CD4-positive, CD25-positive, alpha-beta regulatory T cell (primary cell): ENCODE measurements around the gene TANK. TPM values are rescaled to one million over a fixed set of nuclear protein-coding genes. Genes with fewer than 3 reads are reported as not detected.

ENCODE experiments used
- ATAC-seq, 2 donors: fragments of 150-1000 bp; cut with Tn5 transposase; one replicate each; pipeline ENCODE4 v1.10.0; 2021; ENCODE audit warnings: low read depth in 2 of 2, moderate number of reproducible peaks in 2 of 2, moderate library complexity in 1 of 2
- DNase-seq, 3 donors: peaks; one replicate each; pipeline versions ENCODE4 v3.0.0 to v3.0.0-alpha.2; 2012 to 2022; ENCODE audit warnings: mixed read lengths in 1 of 3
- H3K27ac ChIP-seq: one replicate; pipeline ENCODE4 v1.7.0; 2013; ENCODE audit warnings: mild to moderate bottlenecking, low read length; ENCODE audit not compliant: insufficient read depth, poor library complexity, severe bottlenecking
- H3K27me3 ChIP-seq: one replicate; pipeline ENCODE4 v1.7.0; 2013; ENCODE audit warnings: low read length; ENCODE audit not compliant: control insufficient read depth, insufficient read depth
- H3K36me3 ChIP-seq: one replicate; pipeline ENCODE4 v1.7.0; 2013; ENCODE audit warnings: mild to moderate bottlenecking, low read length, moderate library complexity; ENCODE audit not compliant: control insufficient read depth, insufficient read depth
- H3K4me1 ChIP-seq: 2 replicates; pipeline ENCODE4 v1.7.0; 2013; ENCODE audit warnings: mild to moderate bottlenecking, low read length; ENCODE audit not compliant: insufficient read depth, control insufficient read depth, poor library complexity, severe bottlenecking
- H3K4me3 ChIP-seq: one replicate; pipeline ENCODE4 v1.7.0; 2013; ENCODE audit warnings: low read depth, mild to moderate bottlenecking, low read length, moderate library complexity
- H3K9me3 ChIP-seq, 2 experiments: 1 replicate in 1 of 2; 2 replicates in 1 of 2; pipeline ENCODE4 v1.7.0; 2013; ENCODE audit warnings: low read length in 2 of 2, mild to moderate bottlenecking in 1 of 2, moderate library complexity in 1 of 2; ENCODE audit not compliant: control insufficient read depth in 2 of 2
- H3K27ac Mint-ChIP-seq, 3 donors: one replicate each; pipeline ENCODE4 v1.8.0; 2020 to 2022; ENCODE audit warnings: mild to moderate bottlenecking in 3 of 3, mixed read lengths in 3 of 3, moderate library complexity in 2 of 3
- H3K27me3 Mint-ChIP-seq: one replicate; pipeline ENCODE4 v1.8.0; 2022; ENCODE audit warnings: mild to moderate bottlenecking, mixed read lengths
- H3K36me3 Mint-ChIP-seq: one replicate; pipeline ENCODE4 v1.8.0; 2020; ENCODE audit warnings: mixed read lengths
- H3K4me1 Mint-ChIP-seq, 4 donors: one replicate each; pipeline ENCODE4 v1.8.0; 2020 to 2022; ENCODE audit warnings: mixed read lengths in 4 of 4, mild to moderate bottlenecking in 1 of 4
- H3K4me3 Mint-ChIP-seq, 4 donors: one replicate each; pipeline ENCODE4 v1.8.0; 2020 to 2022; ENCODE audit warnings: mild to moderate bottlenecking in 4 of 4, mixed read lengths in 4 of 4, moderate library complexity in 3 of 4
- H3K9me3 Mint-ChIP-seq, 7 donors: one replicate each; pipeline ENCODE4 v1.8.0; 2020 to 2022; ENCODE audit warnings: mixed read lengths in 7 of 7, mild to moderate bottlenecking in 3 of 7, moderate library complexity in 2 of 7
- polyA plus RNA-seq, 4 donors: library from polyadenylated mRNA; unstranded; fragments of 300-500 nt; fragmentation: Illumina TruSeq; gene quantifications; one replicate each; pipeline ENCODE4 v1.2.3, GENCODE V29; 2021
- total RNA-seq: library from RNA; stranded (reverse); gene quantifications from one replicate; pipeline ENCODE4 v1.2.3, GENCODE V29; 2022

TANK gene
- total and polyA plus RNA-seq, 5 donors from 2014 or later: 84.5 to 182 (median 90.2) TPM

DNA sequence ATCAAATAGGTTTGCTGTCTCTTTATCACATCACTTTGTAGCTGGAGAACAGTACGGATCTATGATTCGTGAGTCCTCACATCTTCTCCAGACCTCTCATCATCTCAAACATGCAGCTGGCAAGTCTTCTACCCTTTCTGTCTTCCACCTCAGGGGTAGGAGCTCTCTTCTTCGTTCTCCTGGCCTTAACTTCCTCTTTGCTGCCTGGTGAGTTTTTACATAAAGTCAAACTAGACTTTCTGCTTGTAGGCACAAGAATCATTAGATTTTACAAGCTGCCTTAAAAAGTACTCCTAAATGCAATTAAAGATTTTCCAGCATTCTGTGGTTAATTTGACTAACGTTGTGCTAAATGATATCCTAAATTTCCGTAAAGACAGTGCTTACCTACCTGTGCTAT lies 43.7 kb upstream of the TANK start:
- H3K27me3 Mint-ChIP-seq: peaks cover 5% of the 10 kb centered on the region
- no peaks in the 10 kb centered on the region for H3K4me1 ChIP-seq
- no peak overlapping the region for H3K27ac ChIP-seq
- DNase-seq (no peak), ATAC-seq (no peak)
- no peaks in the 10 kb centered on the region for H3K36me3 ChIP-seq
- H3K9me3 Mint-ChIP-seq: no peaks in the 10 kb centered on the region
- H3K4me3 Mint-ChIP-seq: no peak overlapping the region
- H3K4me1 Mint-ChIP-seq: peaks cover 0 to 9% (median 4%) of the 10 kb centered on the region in 4 donors
- no peak overlapping the region for H3K4me3 ChIP-seq
- no peaks in the 10 kb centered on the region for H3K9me3 ChIP-seq
- no peaks in the 10 kb centered on the region for H3K36me3 Mint-ChIP-seq
- H3K27ac Mint-ChIP-seq: no peak overlapping the region
- no peaks in the 10 kb centered on the region for H3K27me3 ChIP-seq

DNA sequence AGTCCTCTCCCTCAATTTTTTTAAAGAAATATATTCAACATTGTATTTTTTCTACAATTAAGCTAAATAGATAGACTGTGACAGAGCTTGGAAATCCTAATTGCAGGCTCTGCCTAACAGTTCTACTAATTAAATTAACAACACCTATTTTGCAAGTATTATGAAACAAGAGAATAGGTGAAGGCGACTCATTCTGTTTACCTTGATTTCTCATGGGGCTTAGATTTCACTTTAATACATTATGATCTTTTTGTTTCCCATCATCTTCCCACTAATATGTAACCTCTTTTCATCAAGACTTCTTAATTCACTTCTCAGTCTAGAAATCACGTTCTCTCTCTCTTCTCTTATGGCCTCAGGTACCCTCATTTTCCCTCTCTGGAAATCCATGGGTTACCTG lies 42.7 kb upstream of the TANK start:
- no peaks in the 10 kb centered on the region for H3K4me1 ChIP-seq
- H3K4me3 ChIP-seq: no peak overlapping the region
- H3K27me3 ChIP-seq: no peaks in the 10 kb centered on the region
- DNase-seq: no peak
- Mint-ChIP-seq H3K9me3 (no peaks in the 10 kb centered on the region), H3K36me3 (no peaks in the 10 kb centered on the region), H3K4me1 (peaks cover 0 to 9% (median 4%) of the 10 kb centered on the region in 4 donors), H3K27ac (no peak overlapping the region), H3K4me3 (no peak overlapping the region), H3K27me3 (peaks cover 5% of the 10 kb centered on the region)
- no peaks in the 10 kb centered on the region for H3K9me3 ChIP-seq
- H3K27ac ChIP-seq: no peak overlapping the region
- ATAC-seq: no peak
- no peaks in the 10 kb centered on the region for H3K36me3 ChIP-seq

- H3K36me3 Mint-ChIP-seq: no peaks in the 10 kb centered on the region
- ATAC-seq: peak; percentile 38 to 59
- Histone ChIP-seq H3K4me3 (no peak overlapping the region), H3K36me3 (no peaks in the 10 kb centered on the region), H3K4me1 (no peaks in the 10 kb centered on the region), H3K27ac (no peak overlapping the region), H3K9me3 (no peaks in the 10 kb centered on the region), H3K27me3 (no peaks in the 10 kb centered on the region)
- H3K4me3 Mint-ChIP-seq: no peak overlapping the region
- peak in 1 of 3 donors; percentile 37 for DNase-seq
- no peak overlapping the region for H3K27ac Mint-ChIP-seq
- H3K4me1 Mint-ChIP-seq: peaks cover 5 to 9% (median 7%) of the 10 kb centered on the region in 4 donors
- H3K27me3 Mint-ChIP-seq: no peaks in the 10 kb centered on the region
- H3K9me3 Mint-ChIP-seq: no peaks in the 10 kb centered on the region
These were observed 41.5 kb upstream of the TANK start for GRCh38 chr2:161118722-161119121.

DNA sequence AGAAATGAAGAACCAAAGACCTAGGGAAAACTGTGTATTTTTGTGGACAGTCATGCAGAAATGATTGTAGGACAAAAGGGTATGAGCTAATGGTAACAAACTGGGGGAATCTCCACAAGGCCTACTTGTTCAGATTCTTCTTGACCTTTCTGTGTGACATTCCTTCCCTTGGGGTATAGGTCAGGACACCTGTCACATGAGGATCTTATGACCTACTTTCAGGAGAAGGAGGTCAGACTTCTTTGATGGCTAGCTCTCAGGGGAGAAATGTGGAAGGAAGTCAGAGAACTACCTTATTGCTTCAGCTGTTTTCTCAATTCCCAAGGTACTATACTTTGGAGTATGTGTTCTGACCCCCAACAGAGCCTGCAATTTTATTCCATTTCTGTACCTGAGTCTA lies 40.7 kb upstream of the TANK start:
- H3K4me3 ChIP-seq: no peak overlapping the region
- no peak overlapping the region for H3K27ac Mint-ChIP-seq
- H3K36me3 ChIP-seq: no peaks in the 10 kb centered on the region
- H3K9me3 ChIP-seq: no peaks in the 10 kb centered on the region
- H3K4me1 Mint-ChIP-seq: peaks cover 5 to 9% (median 7%) of the 10 kb centered on the region in 4 donors
- no peaks in the 10 kb centered on the region for H3K9me3 Mint-ChIP-seq
- H3K4me1 ChIP-seq: no peaks in the 10 kb centered on the region
- DNase-seq (no peak), ATAC-seq (no peak)
- H3K36me3 Mint-ChIP-seq: no peaks in the 10 kb centered on the region
- H3K27ac ChIP-seq: no peak overlapping the region
- H3K27me3 ChIP-seq: no peaks in the 10 kb centered on the region
- no peaks in the 10 kb centered on the region for H3K27me3 Mint-ChIP-seq
- no peak overlapping the region for H3K4me3 Mint-ChIP-seq

DNA sequence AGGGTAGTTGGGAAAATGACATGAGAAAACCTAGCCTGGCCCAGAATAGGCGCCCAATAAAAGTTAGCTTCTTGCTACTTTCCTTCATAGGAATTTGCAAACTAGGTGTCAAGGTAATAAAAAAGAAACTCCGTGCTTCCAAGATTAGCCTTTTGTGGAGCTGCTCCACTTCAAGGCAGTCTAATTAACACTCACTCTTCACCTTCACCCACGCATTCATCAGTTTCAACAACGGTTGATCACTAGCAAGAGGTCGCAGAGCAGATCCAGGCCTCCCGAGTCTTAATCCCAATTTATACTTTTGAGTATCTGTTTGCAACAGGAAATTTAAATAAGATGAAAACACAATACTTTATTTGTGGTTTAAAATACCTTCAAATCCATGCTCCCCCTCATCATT lies 39.5 kb upstream of the TANK start:
- no peaks in the 10 kb centered on the region for H3K4me1 ChIP-seq
- H3K36me3 Mint-ChIP-seq: no peaks in the 10 kb centered on the region
- H3K27ac ChIP-seq: no peak overlapping the region
- no peak for DNase-seq
- H3K4me3 ChIP-seq: no peak overlapping the region
- no peaks in the 10 kb centered on the region for H3K27me3 ChIP-seq
- H3K27me3 Mint-ChIP-seq: no peaks in the 10 kb centered on the region
- H3K4me1 Mint-ChIP-seq: peaks cover 5 to 9% (median 7%) of the 10 kb centered on the region in 4 donors
- H3K9me3 Mint-ChIP-seq: no peaks in the 10 kb centered on the region
- H3K9me3 ChIP-seq: no peaks in the 10 kb centered on the region
- H3K27ac Mint-ChIP-seq: no peak overlapping the region
- no peaks in the 10 kb centered on the region for H3K36me3 ChIP-seq
- no peak overlapping the region for H3K4me3 Mint-ChIP-seq
- no peak for ATAC-seq

- no peak overlapping the region for H3K27ac Mint-ChIP-seq
- no peak for DNase-seq
These were observed 38.6 kb upstream of the TANK start for GRCh38 chr2:161121622-161122021.

GRCh38 chr2:161122772-161123530 lies 37.3 kb upstream of the TANK start:
- no peak overlapping the region for H3K27ac Mint-ChIP-seq
- peaks cover 5 to 7% (median 6%) of the 10 kb centered on the region in 4 donors for H3K4me1 Mint-ChIP-seq
- no peaks in the 10 kb centered on the region for H3K9me3 Mint-ChIP-seq
- no peaks in the 10 kb centered on the region for H3K27me3 Mint-ChIP-seq
- Histone ChIP-seq H3K4me3 (no peak overlapping the region), H3K36me3 (no peaks in the 10 kb centered on the region), H3K27ac (no peak overlapping the region), H3K27me3 (no peaks in the 10 kb centered on the region), H3K4me1 (no peaks in the 10 kb centered on the region), H3K9me3 (no peaks in the 10 kb centered on the region)
- ATAC-seq: peak; percentile 50 to 55
- peak in 1 of 3 donors; percentile 68 for DNase-seq
- H3K36me3 Mint-ChIP-seq: no peaks in the 10 kb centered on the region
- H3K4me3 Mint-ChIP-seq: no peak overlapping the region

More at GRCh38 chr2:161121622-161122021, 38.6 kb upstream of the TANK start:
- Histone ChIP-seq H3K27me3 (no peaks in the 10 kb centered on the region), H3K36me3 (no peaks in the 10 kb centered on the region), H3K4me1 (no peaks in the 10 kb centered on the region), H3K27ac (no peak overlapping the region), H3K4me3 (no peak overlapping the region), H3K9me3 (no peaks in the 10 kb centered on the region)
- Mint-ChIP-seq H3K27me3 (no peaks in the 10 kb centered on the region), H3K4me3 (no peak overlapping the region), H3K4me1 (peaks cover 5 to 9% (median 7%) of the 10 kb centered on the region in 4 donors), H3K9me3 (no peaks in the 10 kb centered on the region), H3K36me3 (no peaks in the 10 kb centered on the region)
- ATAC-seq: no peak

DNA sequence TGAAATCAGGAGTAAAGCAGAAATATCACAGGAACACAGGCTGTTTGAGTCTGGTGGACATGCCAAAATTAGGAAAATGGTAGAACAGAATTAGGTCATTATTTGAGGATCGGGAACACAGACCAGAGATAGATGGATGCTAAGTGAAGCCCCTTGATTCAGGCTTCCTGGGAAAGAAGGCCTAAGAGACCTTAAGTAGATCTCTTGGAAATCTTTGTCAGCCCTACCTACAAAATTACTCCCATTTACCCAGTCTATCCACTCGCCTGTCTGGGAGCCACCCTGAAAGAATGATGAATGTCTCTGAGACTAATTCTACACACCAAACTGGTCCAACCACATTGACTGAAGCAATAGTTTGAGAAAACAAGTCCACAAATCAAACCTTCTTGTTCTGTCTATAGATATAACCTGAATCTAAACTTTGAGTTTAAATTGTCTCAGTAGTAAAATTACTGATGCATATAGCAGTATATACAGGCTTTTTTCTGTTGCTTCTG lies 36.6 kb upstream of the TANK start:
- H3K4me3 Mint-ChIP-seq: no peak overlapping the region
- no peak overlapping the region for H3K27ac Mint-ChIP-seq
- no peaks in the 10 kb centered on the region for H3K27me3 Mint-ChIP-seq
- no peak for DNase-seq
- Histone ChIP-seq H3K4me3 (no peak overlapping the region), H3K27ac (no peak overlapping the region), H3K36me3 (no peaks in the 10 kb centered on the region), H3K9me3 (no peaks in the 10 kb centered on the region), H3K27me3 (no peaks in the 10 kb centered on the region), H3K4me1 (no peaks in the 10 kb centered on the region)
- H3K36me3 Mint-ChIP-seq: no peaks in the 10 kb centered on the region
- peaks cover 3 to 7% (median 5%) of the 10 kb centered on the region in 4 donors for H3K4me1 Mint-ChIP-seq
- ATAC-seq: no peak
- no peaks in the 10 kb centered on the region for H3K9me3 Mint-ChIP-seq
